Astrocyte of the cerebellum (primary cell): ENCODE measurements around the gene TADA3.
A peak's percentile ranks its signal among the peaks of the same experiment; 100 is the strongest.

Experiments used
- DNase-seq: peaks from one replicate; pipeline ENCODE4 v3.0.0-alpha.2; 2011; ENCODE audit warnings: low read depth
- H3K4me3 ChIP-seq: 2 replicates; pipeline ENCODE4 v1.5.1; 2011; ENCODE audit warnings: mild to moderate bottlenecking, low read depth, low read length, moderate library complexity
- in situ Hi-C: cut with HindIII; loops from 2 replicates; pipeline ENCODE4 v1.10.0; 2017; ENCODE audit warnings: low sequenced_read_pairs
- TF ChIP-seq, protein P1 (sequence below): IDR thresholded peaks from 2 replicates; pipeline ENCODE4 v1.5.1; 2012; ENCODE audit warnings: low read length, low read depth, moderate library complexity, mild to moderate bottlenecking; ENCODE audit errors: missing control alignments

Gene TADA3

DNA sequence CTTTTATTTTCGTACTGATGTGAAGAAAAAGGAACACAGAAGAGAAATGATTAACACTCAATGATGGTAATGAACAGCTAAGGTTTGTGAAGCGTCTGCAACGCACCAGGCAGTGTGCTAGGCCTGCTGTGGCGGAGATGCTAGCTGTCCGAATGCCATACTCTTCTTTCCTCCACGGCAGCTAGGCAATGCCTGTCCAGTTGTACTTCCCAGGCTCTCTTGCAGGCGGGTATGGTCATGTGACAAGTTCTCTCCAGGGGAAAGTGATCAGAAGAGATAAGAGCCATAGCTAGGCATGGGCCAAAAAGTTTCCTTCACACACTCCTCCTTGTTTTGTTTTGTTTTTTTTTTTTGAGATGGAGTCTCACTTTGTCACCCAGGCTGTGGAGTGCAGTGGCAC lies 6.7 kb downstream of the TADA3 start:
- in situ Hi-C loops = no loop called here
- no peak for DNase-seq
- TF ChIP-seq, protein P1, sequence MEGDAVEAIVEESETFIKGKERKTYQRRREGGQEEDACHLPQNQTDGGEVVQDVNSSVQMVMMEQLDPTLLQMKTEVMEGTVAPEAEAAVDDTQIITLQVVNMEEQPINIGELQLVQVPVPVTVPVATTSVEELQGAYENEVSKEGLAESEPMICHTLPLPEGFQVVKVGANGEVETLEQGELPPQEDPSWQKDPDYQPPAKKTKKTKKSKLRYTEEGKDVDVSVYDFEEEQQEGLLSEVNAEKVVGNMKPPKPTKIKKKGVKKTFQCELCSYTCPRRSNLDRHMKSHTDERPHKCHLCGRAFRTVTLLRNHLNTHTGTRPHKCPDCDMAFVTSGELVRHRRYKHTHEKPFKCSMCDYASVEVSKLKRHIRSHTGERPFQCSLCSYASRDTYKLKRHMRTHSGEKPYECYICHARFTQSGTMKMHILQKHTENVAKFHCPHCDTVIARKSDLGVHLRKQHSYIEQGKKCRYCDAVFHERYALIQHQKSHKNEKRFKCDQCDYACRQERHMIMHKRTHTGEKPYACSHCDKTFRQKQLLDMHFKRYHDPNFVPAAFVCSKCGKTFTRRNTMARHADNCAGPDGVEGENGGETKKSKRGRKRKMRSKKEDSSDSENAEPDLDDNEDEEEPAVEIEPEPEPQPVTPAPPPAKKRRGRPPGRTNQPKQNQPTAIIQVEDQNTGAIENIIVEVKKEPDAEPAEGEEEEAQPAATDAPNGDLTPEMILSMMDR = no peak
- no peak overlapping the region for H3K4me3 ChIP-seq

DNA sequence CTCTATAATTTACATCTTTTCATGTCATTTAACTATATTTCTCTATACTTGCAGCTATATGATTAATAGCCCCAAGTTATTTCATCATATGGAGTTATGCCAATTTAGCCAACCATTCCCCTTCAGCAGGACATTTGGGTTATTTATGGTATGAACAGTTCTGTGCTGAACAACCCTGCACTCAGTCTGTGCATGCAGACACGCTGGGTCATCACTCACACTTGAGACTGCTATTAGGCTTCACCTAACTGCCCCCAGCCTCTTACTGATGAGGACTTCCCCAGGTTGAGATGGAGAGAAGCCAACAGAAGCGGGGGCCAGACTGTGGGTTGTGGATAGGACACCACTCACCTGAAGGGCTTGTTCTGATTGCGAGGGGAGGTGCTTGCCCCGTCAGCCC lies 7.3 kb downstream of the TADA3 start:
- no peak for DNase-seq
- TF ChIP-seq, protein P1 = no peak
- H3K4me3 ChIP-seq = no peak overlapping the region
- in situ Hi-C loops = no loop called here

DNA sequence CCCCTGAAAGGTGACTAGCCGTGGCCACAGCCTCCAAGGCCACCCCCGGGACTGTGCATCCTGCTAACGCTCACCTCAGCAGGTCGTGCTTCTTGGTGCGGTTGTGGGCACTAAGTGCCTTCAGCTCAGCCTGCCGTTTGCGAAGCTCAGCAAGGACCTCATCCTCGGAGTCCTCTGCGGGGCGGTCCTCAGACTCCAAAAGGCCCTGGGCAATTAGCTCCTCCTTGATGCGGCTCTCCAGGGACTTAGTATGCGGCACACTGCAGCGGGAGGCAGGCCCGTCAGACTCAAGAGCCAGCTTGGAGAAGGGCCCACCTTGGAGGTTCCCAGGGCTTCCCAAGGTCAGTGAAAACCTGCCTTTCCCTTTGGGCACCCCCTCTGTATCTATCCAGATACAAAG lies 8.3 kb downstream of the TADA3 start:
- TF ChIP-seq, protein P1 = no peak
- H3K4me3 ChIP-seq = no peak overlapping the region
- in situ Hi-C loops = no loop called here
- no peak for DNase-seq

DNA sequence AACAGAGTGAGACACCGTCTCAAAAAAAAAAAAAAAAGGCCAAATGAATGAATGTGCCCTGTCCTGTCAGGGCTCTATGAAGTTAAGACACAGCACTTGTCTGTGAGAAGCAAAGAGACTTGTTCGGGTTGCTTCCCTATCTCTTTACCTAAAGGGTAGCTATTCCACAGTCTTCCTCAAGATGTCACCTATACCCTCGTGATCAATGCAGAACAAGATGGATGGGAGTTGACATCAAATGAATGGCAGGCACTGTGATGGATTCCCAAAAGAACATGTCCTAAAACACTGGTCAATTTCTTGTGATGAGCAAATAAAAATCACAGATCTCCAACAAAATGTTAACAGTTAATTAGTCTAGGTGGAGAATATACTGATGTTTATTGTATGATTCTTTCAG lies 9.5 kb downstream of the TADA3 start:
- H3K4me3 ChIP-seq = no peak overlapping the region
- TF ChIP-seq, protein P1 = peak; percentile 12
- no peak for DNase-seq
- in situ Hi-C loops = no loop called here

DNA sequence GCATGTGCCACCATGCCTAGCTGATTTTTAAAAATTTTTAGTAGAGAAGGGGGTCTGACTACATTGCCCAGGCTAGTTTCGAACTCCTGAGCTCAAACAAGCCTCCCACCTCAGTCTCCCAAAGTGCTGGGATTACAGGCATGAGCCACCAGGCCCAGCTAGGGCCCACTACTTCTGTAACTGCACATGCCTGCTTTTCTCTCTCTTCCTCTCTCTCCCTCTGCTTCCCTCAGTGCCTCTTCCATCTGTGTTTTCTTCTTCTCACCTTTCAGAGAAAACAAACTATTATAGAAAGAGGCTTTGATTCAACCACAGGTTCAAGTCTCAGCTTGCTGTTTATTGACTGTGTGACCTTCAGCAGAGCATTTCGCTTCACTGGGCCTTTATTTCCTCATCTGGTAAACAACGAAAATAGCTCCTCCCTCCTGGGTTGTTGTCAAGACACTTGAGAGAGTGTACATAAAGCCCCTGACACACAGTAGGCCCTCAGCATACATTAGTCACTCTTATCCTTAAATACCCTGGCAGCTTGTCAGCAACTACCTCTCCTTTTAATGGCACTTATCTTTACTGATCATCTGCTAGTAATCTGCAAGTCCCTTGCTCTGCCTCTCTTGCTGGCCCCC lies 10.2 kb downstream of the TADA3 start:
- in situ Hi-C loops = no loop called here
- TF ChIP-seq, protein P1 = no peak
- H3K4me3 ChIP-seq = no peak overlapping the region
- no peak for DNase-seq

DNA sequence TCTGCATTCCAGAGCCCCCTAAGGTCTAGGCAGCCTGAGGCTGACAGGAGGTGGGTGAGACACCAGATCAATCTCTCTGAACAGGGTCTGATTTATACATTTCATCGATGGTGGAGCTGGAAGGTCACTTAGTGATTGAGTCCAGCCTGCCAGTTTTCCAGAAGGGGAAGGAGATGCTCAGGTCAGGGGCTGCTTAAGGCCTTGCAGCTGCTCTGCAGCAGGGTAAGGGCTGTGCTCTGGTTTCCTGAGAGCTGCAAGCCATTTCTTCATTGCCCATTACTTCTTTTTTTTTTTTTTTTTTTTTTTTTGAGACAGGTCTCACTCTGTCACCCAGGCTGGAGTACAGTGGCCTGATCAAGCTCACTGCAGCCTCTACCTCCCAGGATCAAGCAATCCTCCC lies 10.7 kb downstream of the TADA3 start:
- TF ChIP-seq, protein P1 = no peak
- H3K4me3 ChIP-seq = no peak overlapping the region
- no peak for DNase-seq
- in situ Hi-C loops = no loop called here
